ELR (cell line): ENCODE measurements around the gene HK1.
"Not testable (repeated sequence)": the region's sequence is repeated elsewhere in the genome, so short reads cannot be mapped to it uniquely, and the experiment has no call there.

Source experiments
- DNase-seq: peaks from one replicate; pipeline ENCODE4 v3.0.0-alpha.2; 2015; ENCODE audit warnings: low read depth

HK1 gene

GRCh38 chr10:69328380-69328735, 50.1 kb downstream of the HK1 start:
- no peak for DNase-seq

- DNase-seq = not testable (repeated sequence)
Observed at GRCh38 chr10:69328888-69329287, 50.6 kb downstream of the HK1 start.

- no peak for DNase-seq
Observed at GRCh38 chr10:69329721-69330178, 51.5 kb downstream of the HK1 start.

GRCh38 chr10:69331161-69331560, 52.9 kb downstream of the HK1 start:
- no peak for DNase-seq

- DNase-seq = no peak
Observed at GRCh38 chr10:69332278-69333010, 54.1 kb downstream of the HK1 start.

GRCh38 chr10:69333205-69333604, 54.9 kb downstream of the HK1 start:
- DNase-seq = no peak

- not testable (repeated sequence) for DNase-seq
Observed at GRCh38 chr10:69333865-69334301, 55.6 kb downstream of the HK1 start.

- DNase-seq = peak; percentile 40
Observed at GRCh38 chr10:69334302-69335062, 56.2 kb downstream of the HK1 start.

GRCh38 chr10:69335063-69335587, 56.8 kb downstream of the HK1 start:
- no peak for DNase-seq

GRCh38 chr10:69335613-69336012, 57.3 kb downstream of the HK1 start:
- no peak for DNase-seq

- DNase-seq = no peak
Observed at GRCh38 chr10:69336952-69337295, 58.6 kb downstream of the HK1 start.

- peak; percentile 91 for DNase-seq
Observed at GRCh38 chr10:69337296-69338132, 59.2 kb downstream of the HK1 start.

GRCh38 chr10:69338133-69338456, 59.8 kb downstream of the HK1 start:
- no peak for DNase-seq

- no peak for DNase-seq
Observed at GRCh38 chr10:69338547-69339450, 60.5 kb downstream of the HK1 start.

- DNase-seq = no peak
Observed at GRCh38 chr10:69340695-69341094, 62.4 kb downstream of the HK1 start.

- DNase-seq = no peak
Observed at GRCh38 chr10:69343905-69344304, 65.6 kb downstream of the HK1 start.

- DNase-seq = no peak
Observed at GRCh38 chr10:69344591-69345252, 66.4 kb downstream of the HK1 start.

- DNase-seq = no peak
Observed at GRCh38 chr10:69345402-69345801, 67.1 kb downstream of the HK1 start.

GRCh38 chr10:69345890-69346474, 67.7 kb downstream of the HK1 start:
- no peak for DNase-seq

- no peak for DNase-seq
Observed at GRCh38 chr10:69346776-69347175, 68.5 kb downstream of the HK1 start.
